Liver (tissue), 9 donors: ENCODE measurements around the gene UNKL. TPM values are rescaled to one million over a fixed set of nuclear protein-coding genes. Genes with fewer than 3 reads are reported as not detected.
A peak's percentile ranks its signal among the peaks of the same experiment; 100 is the strongest.

Experiments used
- DNase-seq: peaks from one replicate; pipeline ENCODE4 v3.0.0-alpha.2; 2017; ENCODE audit warnings: low spot score
- H3K27ac ChIP-seq, 2 donors: one replicate each; pipeline ENCODE4 v1.7.0; 2013; ENCODE audit warnings: inconsistent platforms in 2 of 2, low read length in 2 of 2, control low read depth in 1 of 2, low read depth in 1 of 2, mild to moderate bottlenecking in 1 of 2
- H3K27me3 ChIP-seq, 4 donors: one replicate each; pipeline versions ENCODE4 v1.6.1 to v1.7.0; 2013; ENCODE audit warnings: low read length in 3 of 4, inconsistent platforms in 1 of 4, mild to moderate bottlenecking in 1 of 4, moderate library complexity in 1 of 4; ENCODE audit not compliant: control insufficient read depth in 4 of 4, insufficient read depth in 4 of 4
- H3K36me3 ChIP-seq, 4 donors: one replicate each; pipeline versions ENCODE4 v1.6.1 to v1.7.0; 2013; ENCODE audit warnings: low read length in 3 of 4, mild to moderate bottlenecking in 3 of 4, low read depth in 1 of 4, moderate library complexity in 1 of 4; ENCODE audit not compliant: control insufficient read depth in 4 of 4, insufficient read depth in 3 of 4
- H3K4me1 ChIP-seq, 4 donors: one replicate each; pipeline versions ENCODE4 v1.6.1 to v1.7.0; 2013; ENCODE audit warnings: low read length in 3 of 4, mild to moderate bottlenecking in 3 of 4, moderate library complexity in 1 of 4; ENCODE audit not compliant: control insufficient read depth in 4 of 4, insufficient read depth in 4 of 4
- H3K4me3 ChIP-seq, 3 donors: one replicate each; pipeline versions ENCODE4 v1.6.1 to v1.7.0; 2013; ENCODE audit warnings: low read length in 3 of 3, control low read depth in 1 of 3, low read depth in 1 of 3, mild to moderate bottlenecking in 1 of 3
- H3K9ac ChIP-seq, 2 donors: one replicate each; pipeline ENCODE4 v1.7.0; 2013; ENCODE audit warnings: low read length in 2 of 2, mild to moderate bottlenecking in 2 of 2, moderate library complexity in 2 of 2, control low read depth in 1 of 2, low read depth in 1 of 2
- H3K9me3 ChIP-seq, 4 donors: one replicate each; pipeline versions ENCODE4 v1.6.1 to v1.7.0; 2013; ENCODE audit warnings: low read length in 3 of 4; ENCODE audit not compliant: control insufficient read depth in 4 of 4
- ATF3 ChIP-seq: IDR thresholded peaks from 2 replicates; pipeline ENCODE4 v1.6.1; 2016; ENCODE audit warnings: antibody characterized with exemption
- CTCF ChIP-seq: fragments of 150-350 bp; IDR thresholded peaks from 2 replicates; pipeline ENCODE4 v1.5.1; 2017; ENCODE audit warnings: improper control_type of control experiment, low read depth, low read length; ENCODE audit not compliant: missing input control
- EGR1 ChIP-seq, 2 donors: IDR thresholded peaks; 2 replicates each; pipeline ENCODE4 v1.6.1; 2016 to 2018; ENCODE audit warnings: antibody characterized with exemption in 2 of 2, low read depth in 2 of 2
- FOXA1 ChIP-seq: IDR thresholded peaks from 2 replicates; pipeline ENCODE4 v1.6.1; 2016; ENCODE audit warnings: antibody characterized with exemption
- FOXA2 ChIP-seq: IDR thresholded peaks from 2 replicates; pipeline ENCODE4 v1.6.1; 2016; ENCODE audit warnings: antibody characterized with exemption
- GABPA ChIP-seq, 2 donors: IDR thresholded peaks in 1 of 2; conservative IDR thresholded peaks in 1 of 2; 2 replicates each; pipeline ENCODE4 v1.6.1; 2016; ENCODE audit warnings: antibody characterized with exemption in 2 of 2, mild to moderate bottlenecking in 1 of 2, moderate library complexity in 1 of 2
- HNF4A ChIP-seq, 2 donors: conservative IDR thresholded peaks; 2 replicates each; pipeline ENCODE4 v1.6.1; 2016; ENCODE audit warnings: antibody characterized with exemption in 2 of 2, mild to moderate bottlenecking in 2 of 2
- HNF4G ChIP-seq: IDR thresholded peaks from 2 replicates; pipeline ENCODE4 v1.6.1; 2016; ENCODE audit warnings: antibody characterized with exemption
- JUND ChIP-seq, 2 donors: IDR thresholded peaks; 2 replicates each; pipeline ENCODE4 v1.6.1; 2016; ENCODE audit warnings: antibody characterized with exemption in 2 of 2
- NR2F2 ChIP-seq: IDR thresholded peaks from 2 replicates; pipeline ENCODE4 v1.6.1; 2016; ENCODE audit warnings: antibody characterized with exemption
- RAD21 ChIP-seq, 2 donors: IDR thresholded peaks; 2 replicates each; pipeline ENCODE4 v1.6.1; 2016; ENCODE audit warnings: antibody characterized with exemption in 2 of 2, mild to moderate bottlenecking in 2 of 2
- REST ChIP-seq: IDR thresholded peaks from 2 replicates; pipeline ENCODE4 v1.6.1; 2016; ENCODE audit warnings: antibody characterized with exemption, mild to moderate bottlenecking
- RXRA ChIP-seq, 2 donors: IDR thresholded peaks; 2 replicates each; pipeline ENCODE4 v1.6.1; 2017 to 2018; ENCODE audit warnings: antibody characterized with exemption in 2 of 2, mild to moderate bottlenecking in 1 of 2
- SP1 ChIP-seq: IDR thresholded peaks from 2 replicates; pipeline ENCODE4 v1.6.1; 2018; ENCODE audit warnings: antibody characterized with exemption, mild to moderate bottlenecking
- YY1 ChIP-seq: IDR thresholded peaks from 2 replicates; pipeline ENCODE4 v1.6.1; 2016; ENCODE audit warnings: antibody characterized with exemption, mild to moderate bottlenecking
- ZBTB33 ChIP-seq: IDR thresholded peaks from 2 replicates; pipeline ENCODE4 v1.6.1; 2016; ENCODE audit warnings: antibody characterized with exemption
- WGBS: extraction: QIAGEN DNeasy Blood & Tissue Kit; methylation state at CpG from one replicate; pipeline ENCODE4 v1.1.7; 2013; 5-methylcytosine and 5-hydroxymethylcytosine counted together
- polyA plus RNA-seq, 2 donors: library from polyadenylated mRNA; stranded (reverse) in 1 of 2; unstranded in 1 of 2; fragments of 200-250 nt in 1 of 2; fragments of >200 nt in 1 of 2; fragmentation: Nextera tagmentation in 1 of 2; extraction: Ambion mirVana in 1 of 2; gene quantifications; one replicate each; pipeline versions ENCODE4 v1.2.1 to v1.2.3, GENCODE V29; 2013 to 2015
- total RNA-seq, 2 donors: library from RNA; depleted of rRNA; stranded (reverse); fragments of >200 nt; gene quantifications; one replicate each; pipeline ENCODE4 v1.2.3, GENCODE V29; 2014
- donor health status: healthy.
- donor health status: healthy.
- donor health status: healthy.
- donor health status: healthy.
- donor health status: healthy.

The UNKL gene
- total and polyA plus RNA-seq, 4 donors = 3.5 to 14.7 (median 6.6) TPM

- H3K27ac ChIP-seq = no peak overlapping the region
- no peak for DNase-seq
- H3K9ac ChIP-seq = no peak overlapping the region
- TF ChIP-seq RXRA (IDR thresholded peaks at IDR 0.05) = no peak
- TF ChIP-seq CTCF = peak; percentile 3
- TF ChIP-seq FOXA2 = no peak
- no peak for TF ChIP-seq GABPA (IDR thresholded peaks at IDR 0.05 in 1 of 2, conservative IDR thresholded peaks at IDR 0.05 in 1 of 2)
- TF ChIP-seq SP1 = peak; percentile 1
- TF ChIP-seq HNF4G = no peak
- no peak for TF ChIP-seq ZBTB33
- no peak for TF ChIP-seq RAD21 (IDR thresholded peaks at IDR 0.05)
- WGBS = 47% methylated on average over 44 of the region's 44 CpGs
- H3K9me3 ChIP-seq = no peaks in the 10 kb centered on the region
- H3K27me3 ChIP-seq = no peaks in the 10 kb centered on the region
- H3K4me1 ChIP-seq = peaks cover 4 to 24% (median 15%) of the 10 kb centered on the region in 4 donors
- H3K4me3 ChIP-seq = peak overlapping the region; percentile 38 to 63 (median 49)
- H3K36me3 ChIP-seq = peaks cover 0 to 5% (median 2%) of the 10 kb centered on the region in 4 donors
These were observed 70.9 kb downstream of the UNKL start for GRCh38 chr16:1343428-1344242.

- peak in 1 of 2 donors; percentile 46 for TF ChIP-seq EGR1 (IDR thresholded peaks at IDR 0.05; ENCODE audit: low read depth in 2 of 2)
- peak; percentile 34 for TF ChIP-seq REST
- TF ChIP-seq RXRA (IDR thresholded peaks at IDR 0.05) = peak; percentile 42 to 53
- peak in 1 of 2 donors; percentile 59 for TF ChIP-seq GABPA (IDR thresholded peaks at IDR 0.05 in 1 of 2, conservative IDR thresholded peaks at IDR 0.05 in 1 of 2)
- no peak for TF ChIP-seq RAD21 (IDR thresholded peaks at IDR 0.05)
- TF ChIP-seq SP1 = peak; percentile 97
- peak; percentile 77 for TF ChIP-seq YY1
- TF ChIP-seq JUND (IDR thresholded peaks at IDR 0.05) = no peak
- TF ChIP-seq FOXA1 = no peak
- TF ChIP-seq HNF4A (conservative IDR thresholded peaks at IDR 0.05) = peak; percentile 38 to 63
- no peak for TF ChIP-seq HNF4G
- TF ChIP-seq CTCF = no peak
- no peak for TF ChIP-seq ZBTB33
- no peak for TF ChIP-seq NR2F2
- TF ChIP-seq ATF3 = no peak
- no peak overlapping the region for H3K27ac ChIP-seq
- no peaks in the 10 kb centered on the region for H3K36me3 ChIP-seq
- peak; percentile 99 for DNase-seq
- peaks cover 5 to 24% (median 15%) of the 10 kb centered on the region in 4 donors for H3K4me1 ChIP-seq
- no peaks in the 10 kb centered on the region for H3K9me3 ChIP-seq
- H3K9ac ChIP-seq = no peak overlapping the region
- 10% methylated on average over 49 of the region's 49 CpGs for WGBS
- no peaks in the 10 kb centered on the region for H3K27me3 ChIP-seq
- peak overlapping the region in 2 of 3 donors; percentile 49 to 63 for H3K4me3 ChIP-seq
These were observed 71.7 kb downstream of the UNKL start for GRCh38 chr16:1342526-1343427.
